ENCODE data around the gene SS18L1.

SS18L1 gene

DNA sequence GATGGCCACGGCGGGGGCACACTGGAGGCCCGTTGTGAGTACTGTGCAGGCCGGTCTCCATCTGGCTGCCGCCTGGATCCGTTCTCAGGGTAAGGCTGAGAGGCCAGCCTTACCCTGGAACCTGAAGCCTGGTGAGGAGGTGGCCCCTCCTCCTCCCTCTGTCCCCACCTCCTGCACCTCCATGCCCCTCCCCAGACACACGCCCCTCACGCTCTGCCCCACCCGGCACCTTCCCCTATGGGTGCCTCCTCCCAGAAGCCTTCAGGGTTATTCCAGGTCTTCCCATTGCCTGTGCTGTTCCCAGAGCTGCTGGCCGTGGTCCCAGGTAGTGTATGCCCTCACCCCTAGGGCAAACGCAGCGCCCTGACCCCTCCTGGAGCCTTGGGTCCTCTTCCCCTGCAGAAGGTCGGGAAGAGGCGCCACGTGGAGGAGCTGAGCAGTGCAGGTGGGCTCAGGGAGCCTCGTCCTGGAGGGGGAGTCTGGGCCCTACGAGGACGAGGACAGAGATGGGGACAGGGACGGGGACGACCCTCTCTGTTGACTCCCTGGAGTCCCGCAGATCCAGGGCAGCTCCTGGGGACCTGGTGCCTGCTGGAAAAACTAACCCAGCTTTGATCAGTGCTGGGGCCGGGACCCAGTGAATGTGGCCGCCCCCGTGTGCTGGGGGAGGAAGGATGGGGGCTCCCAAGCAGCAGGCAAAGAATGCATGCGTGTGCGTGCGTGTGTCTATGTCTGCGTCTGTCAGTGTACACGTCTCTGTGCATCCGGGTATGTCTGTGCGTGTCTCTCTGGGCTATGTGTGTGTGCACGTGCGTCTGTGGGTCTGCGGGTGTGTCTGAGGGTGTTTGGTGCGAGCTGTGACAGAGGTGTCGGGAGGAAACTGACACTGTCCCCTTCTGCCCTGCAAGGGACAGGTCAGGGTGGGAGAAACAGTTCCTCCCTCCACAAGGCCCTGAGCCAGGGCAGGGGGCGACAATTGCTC lies 84.7 kb downstream of the SS18L1 start:
- DNase-seq: no peak

- DNase-seq: no peak
These were observed 85.5 kb downstream of the SS18L1 start for GRCh38 chr20:62228982-62229545.

DNA sequence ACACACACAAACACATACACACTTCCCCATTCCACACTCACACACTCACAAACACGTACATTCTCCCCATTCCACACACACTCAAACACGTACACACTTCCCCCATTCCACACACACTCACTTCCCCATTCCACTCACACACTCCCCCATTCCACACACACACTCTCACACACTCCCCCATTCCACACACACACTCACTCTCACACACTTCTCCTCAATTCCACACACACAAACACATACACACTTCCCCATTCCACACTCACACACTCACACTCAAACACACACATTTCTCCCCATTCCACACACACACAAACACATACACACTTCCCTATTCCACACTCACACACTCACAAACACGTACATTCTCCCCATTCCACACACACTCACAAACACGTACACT lies 86.1 kb downstream of the SS18L1 start:
- DNase-seq: no peak

DNA sequence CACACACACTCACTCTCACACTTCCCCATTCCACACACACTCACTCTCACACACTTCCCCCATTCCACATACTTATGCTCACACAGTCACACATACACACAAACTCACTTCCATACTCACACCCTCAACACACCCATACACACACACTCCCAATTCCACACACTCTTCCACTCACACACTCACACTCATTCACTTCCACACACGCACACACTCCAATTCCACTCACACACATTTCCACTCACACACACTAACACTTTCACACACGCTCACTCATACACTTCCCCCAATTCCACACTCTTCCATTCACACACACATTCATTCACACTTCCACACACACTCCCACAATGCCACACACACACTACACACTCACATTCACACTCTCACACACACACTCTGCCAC lies 86.7 kb downstream of the SS18L1 start:
- DNase-seq: no peak

GRCh38 chr20:62230696-62231095 lies 87.1 kb downstream of the SS18L1 start:
- DNase-seq: no peak

DNA sequence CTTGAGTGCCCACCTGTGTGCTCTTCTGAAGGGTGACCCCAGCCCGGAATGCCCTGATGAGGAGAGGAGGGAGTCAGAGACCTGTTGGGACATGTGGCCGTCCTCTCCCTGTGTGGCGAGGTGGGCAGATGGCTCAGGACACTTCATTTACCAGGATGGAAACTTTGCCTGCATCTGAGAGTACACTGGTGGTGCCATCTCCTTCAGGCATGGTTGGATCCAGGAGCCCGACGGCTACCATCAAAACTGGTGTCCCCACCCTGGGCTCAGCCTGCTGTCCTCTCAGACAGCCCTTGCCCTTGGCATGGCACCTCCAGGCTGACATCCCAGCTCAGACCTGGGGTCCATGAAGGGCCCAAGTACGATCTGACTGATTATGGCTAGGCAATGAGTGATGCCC lies 87.7 kb downstream of the SS18L1 start:
- no peak for DNase-seq
